22Rv1 (cell line): Measurements from ENCODE around the gene APBA2.

Experiments
- CTCF ChIP-seq: fragments of 450-650 bp; IDR thresholded peaks from 2 replicates; pipeline ENCODE4 v1.5.1; 2017; ENCODE audit warnings: mild to moderate bottlenecking
- ZFX ChIP-seq: fragments of 450-650 bp; IDR thresholded peaks from 2 replicates; pipeline ENCODE4 v1.6.1; 2017; ENCODE audit warnings: antibody characterized with exemption, borderline replicate concordance

- TF ChIP-seq CTCF (no peak), ZFX (no peak)
These were observed 595 bp upstream of the APBA2 start for GRCh38 chr15:28885128-28885629.
